Body of pancreas (tissue), 4 donors: ENCODE measurements around the gene APRT. TPM values are rescaled to one million over a fixed set of nuclear protein-coding genes. Genes with fewer than 3 reads are reported as not detected.

Source experiments
- ATAC-seq: fragments of 150-250 bp; one replicate; pipeline ENCODE4 v1.9.1; 2016
- DNase-seq, 4 donors: peaks; one replicate each; pipeline ENCODE4 v3.0.0-alpha.2; 2019
- H3K27ac ChIP-seq, 4 donors: fragments of 200-600 bp; sonication (generic); 1 replicate in 3 of 4; 2 replicates in 1 of 4; pipeline versions ENCODE4 v1.5.1 to v1.6.1; 2016 to 2019; ENCODE audit warnings: mild to moderate bottlenecking in 1 of 4, mixed read lengths in 1 of 4, moderate library complexity in 1 of 4
- H3K27me3 ChIP-seq, 2 donors: fragments of 200-600 bp; sonication (generic); one replicate each; pipeline ENCODE4 v1.6.0; 2016; ENCODE audit warnings: mild to moderate bottlenecking in 1 of 2
- H3K36me3 ChIP-seq, 2 donors: fragments of 200-600 bp; sonication (generic); replicated peaks in 1 of 2; 2 replicates each; pipeline ENCODE4 v1.5.1; 2016; ENCODE audit warnings: low read depth in 2 of 2; ENCODE audit not compliant: insufficient read depth in 1 of 2
- H3K4me1 ChIP-seq: fragments of 200-600 bp; sonication (generic); one replicate; pipeline ENCODE4 v1.6.0; 2016
- H3K4me3 ChIP-seq, 2 donors: fragments of 200-600 bp; sonication (generic); 1 replicate in 1 of 2; 2 replicates in 1 of 2; pipeline ENCODE4 v1.5.1; 2016 to 2019
- H3K9me3 ChIP-seq, 3 donors: fragments of 200-600 bp; sonication (generic); 1 replicate in 2 of 3; 2 replicates in 1 of 3; pipeline ENCODE4 v1.5.1; 2016
- CTCF ChIP-seq, 7 experiments: fragments of 450-650 bp in 4 of 7; fragments of 200-600 bp in 3 of 7; sonication (generic) in 3 of 7; IDR thresholded peaks; one replicate each; pipeline ENCODE4 v1.5.1; 2016 to 2019; ENCODE audit warnings: antibody characterized with exemption in 7 of 7
- POLR2A ChIP-seq, 3 donors: fragments of 450-650 bp; IDR thresholded peaks; one replicate each; pipeline ENCODE4 v1.6.1; 2016; ENCODE audit warnings: antibody characterized with exemption in 3 of 3, mild to moderate bottlenecking in 2 of 3
- WGBS, 2 donors: methylation state at CpG; one replicate each; pipeline ENCODE4 v1.1.5; 2017; 5-methylcytosine and 5-hydroxymethylcytosine counted together
- intact Hi-C: fragments of 100-400 bp; cut with DNase I; formaldehyde crosslinking; loops from one replicate; pipeline ENCODE4 v1.15.1; 2023
- total RNA-seq, 2 donors: library from RNA; depleted of rRNA; stranded (reverse); fragments of >200 nt; gene quantifications; one replicate each; pipeline ENCODE4 v1.1.0, GENCODE V29; 2016

APRT gene
- total RNA-seq, 2 donors from 2014 or later, result 95.9 to 104 TPM

DNA sequence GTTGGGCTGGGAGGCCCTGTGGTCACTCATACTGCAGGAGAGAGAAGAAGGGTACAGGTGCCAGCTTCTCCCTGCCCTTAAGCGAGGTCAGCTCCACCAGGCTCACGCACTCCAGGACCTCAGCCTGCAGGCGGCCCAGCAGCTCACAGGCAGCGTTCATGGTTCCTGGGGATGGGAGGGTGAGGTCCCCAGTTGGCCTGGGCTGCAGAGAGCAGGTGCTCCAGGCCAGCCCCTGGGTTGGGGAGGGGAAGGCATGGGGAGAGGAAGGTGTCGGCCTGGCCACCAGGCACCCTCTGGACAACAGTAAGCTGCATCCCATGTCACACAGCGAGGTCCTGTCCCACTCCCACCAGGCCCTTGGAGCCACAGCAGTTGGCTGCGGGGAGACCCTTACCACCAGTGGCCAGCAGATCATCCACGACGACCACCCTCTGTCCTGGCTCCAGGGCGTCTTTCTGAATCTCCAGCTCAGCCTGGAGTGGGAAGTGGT, 2.0 kb downstream of the APRT start:
- H3K36me3 ChIP-seq, result no peaks in the 10 kb centered on the region
- TF ChIP-seq CTCF (IDR thresholded peaks at IDR 0.05) (no peak), POLR2A (IDR thresholded peaks at IDR 0.05) (no peak)
- H3K9me3 ChIP-seq, result no peaks in the 10 kb centered on the region
- no peaks in the 10 kb centered on the region for H3K27me3 ChIP-seq
- H3K4me3 ChIP-seq, result no peak overlapping the region
- no peak for DNase-seq
- H3K27ac ChIP-seq, result no peak overlapping the region
- no peak for ATAC-seq
- peaks cover 46% of the 10 kb centered on the region for H3K4me1 ChIP-seq
- intact Hi-C loops, result loop anchor here (10.0 kb wide), 1 partner anchor 405 kb away; the partner anchor contains the start of gene ZNF778
- 75% methylated on average over 10 of the region's 10 CpGs; no CpG with 5 or more reads in 1 of the 2 donors for WGBS, 2 donors

- ATAC-seq, result no peak
- Histone ChIP-seq H3K4me3 (no peak overlapping the region), H3K4me1 (peaks cover 51% of the 10 kb centered on the region), H3K27me3 (no peaks in the 10 kb centered on the region), H3K9me3 (no peaks in the 10 kb centered on the region), H3K27ac (no peak overlapping the region), H3K36me3 (no peaks in the 10 kb centered on the region)
- peak in 3 of 4 donors; percentile 46 to 66 (median 63) for DNase-seq
- 76 to 87% methylated on average over 5 to 10 of the region's 10 CpGs for whole genome bisulfite sequencing, 2 donors
- intact Hi-C loops, result no loop called here
- no peak for TF ChIP-seq CTCF (IDR thresholded peaks at IDR 0.05)
- TF ChIP-seq POLR2A (IDR thresholded peaks at IDR 0.05), result no peak
Measured at GRCh38 chr16:88809068-88809675, 2.6 kb downstream of the APRT start.

GRCh38 chr16:88807626-88808453, 3.9 kb downstream of the APRT start:
- WGBS, 2 donors, result 84 to 85% methylated on average over 18 to 26 of the region's 26 CpGs
- Histone ChIP-seq H3K4me1 (peaks cover 54% of the 10 kb centered on the region), H3K27me3 (no peaks in the 10 kb centered on the region), H3K36me3 (no peaks in the 10 kb centered on the region), H3K4me3 (no peak overlapping the region), H3K9me3 (no peaks in the 10 kb centered on the region), H3K27ac (no peak overlapping the region)
- no peak for TF ChIP-seq CTCF (IDR thresholded peaks at IDR 0.05)
- no peak for TF ChIP-seq POLR2A (IDR thresholded peaks at IDR 0.05)
- intact Hi-C loops, result no loop called here
- no peak for DNase-seq
- no peak for ATAC-seq

DNA sequence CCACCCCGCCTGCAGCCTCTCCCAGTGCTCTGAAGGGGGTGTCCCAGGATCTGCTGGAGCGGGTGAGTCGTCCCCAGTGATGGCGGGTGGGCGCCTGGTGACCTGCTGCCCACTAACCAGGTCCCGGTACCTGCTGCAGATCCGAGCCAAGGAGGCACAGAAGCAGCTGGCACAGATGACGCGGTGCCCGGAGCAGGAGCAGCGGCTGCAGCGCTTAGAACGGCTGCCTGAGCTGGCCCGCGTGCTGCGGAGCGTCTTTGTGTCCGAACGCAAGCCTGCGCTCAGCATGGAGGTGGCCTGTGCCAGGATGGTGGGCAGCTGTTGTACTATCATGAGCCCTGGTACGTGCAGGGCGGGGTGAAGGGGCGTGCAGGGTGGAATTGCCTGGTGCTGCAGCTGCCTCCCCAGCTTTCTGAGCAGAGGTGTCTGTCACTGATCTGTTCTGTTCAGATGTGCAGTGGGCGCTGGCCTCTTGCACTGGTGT, 4.5 kb downstream of the APRT start:
- Histone ChIP-seq H3K27ac (no peak overlapping the region), H3K36me3 (no peaks in the 10 kb centered on the region), H3K27me3 (no peaks in the 10 kb centered on the region), H3K9me3 (no peaks in the 10 kb centered on the region), H3K4me1 (peaks cover 52% of the 10 kb centered on the region), H3K4me3 (no peak overlapping the region)
- TF ChIP-seq CTCF (IDR thresholded peaks at IDR 0.05) (no peak), POLR2A (IDR thresholded peaks at IDR 0.05) (peak in 1 of 3 donors; percentile 7)
- no peak for ATAC-seq
- DNase-seq, result no peak
- intact Hi-C loops, result no loop called here
- WGBS, 2 donors, result 79 to 100% methylated on average over 1 to 15 of the region's 24 CpGs
